DOHH2 (cell line): ENCODE results near the gene DGKE.

ENCODE experiments used
- H3F3A ChIP-seq: fragments of 200-600 bp; sonication (generic), shearing (Covaris generic); 2 replicates; pipeline ENCODE4 v1.6.0; 2016; ENCODE audit warnings: antibody characterized with exemption, mild to moderate bottlenecking; ENCODE audit not compliant: control insufficient read depth, insufficient read depth
- H3K27ac ChIP-seq: fragments of 200-600 bp; sonication (generic); 2 replicates; pipeline ENCODE4 v1.5.1; 2014; ENCODE audit warnings: low read depth, mild to moderate bottlenecking, low read length, moderate library complexity
- H3K27me3 ChIP-seq: fragments of 200-600 bp; sonication (generic); 2 replicates; pipeline ENCODE4 v1.6.1; 2014; ENCODE audit warnings: mild to moderate bottlenecking, low read length, mixed read lengths; ENCODE audit not compliant: control insufficient read depth
- H3K36me3 ChIP-seq: fragments of 200-600 bp; sonication (generic); 2 replicates; pipeline ENCODE4 v1.6.1; 2014; ENCODE audit warnings: mild to moderate bottlenecking, low read length, moderate library complexity, mixed read lengths; ENCODE audit not compliant: control insufficient read depth
- H3K4me1 ChIP-seq: fragments of 200-600 bp; sonication (generic); 2 replicates; pipeline ENCODE4 v1.6.1; 2014; ENCODE audit warnings: mild to moderate bottlenecking, low read length, mixed read lengths; ENCODE audit not compliant: control insufficient read depth
- H3K4me2 ChIP-seq: fragments of 200-600 bp; sonication (generic); 2 replicates; pipeline ENCODE4 v1.6.0; 2014; ENCODE audit warnings: mild to moderate bottlenecking, low read length, moderate library complexity
- H3K4me3 ChIP-seq: fragments of 200-600 bp; sonication (generic); 2 replicates; pipeline ENCODE4 v1.5.1; 2014; ENCODE audit warnings: mild to moderate bottlenecking, low read length, mixed read lengths
- H3K79me2 ChIP-seq: fragments of 200-600 bp; sonication (generic); 2 replicates; pipeline ENCODE4 v1.6.1; 2014; ENCODE audit warnings: mild to moderate bottlenecking, low read length, mixed read lengths; ENCODE audit not compliant: control insufficient read depth
- H3K9me2 ChIP-seq: fragments of 200-600 bp; sonication (generic); replicated peaks from 2 replicates; pipeline ENCODE4 v1.6.1; 2014; ENCODE audit warnings: mild to moderate bottlenecking, low read length, mixed read lengths; ENCODE audit not compliant: control insufficient read depth
- H3K9me3 ChIP-seq: fragments of 200-600 bp; sonication (generic); 2 replicates; pipeline ENCODE4 v1.6.1; 2014; ENCODE audit warnings: antibody characterized with exemption, low read length, mixed read lengths; ENCODE audit not compliant: control insufficient read depth, insufficient read depth
- H4K20me1 ChIP-seq: fragments of 200-600 bp; sonication (generic); 2 replicates; pipeline ENCODE4 v1.6.0; 2014; ENCODE audit warnings: low read depth, mild to moderate bottlenecking, antibody characterized with exemption, low read length, moderate library complexity; ENCODE audit not compliant: control insufficient read depth, insufficient read depth
- EZH2phosphoT487 ChIP-seq: fragments of 200-600 bp; sonication (generic); IDR thresholded peaks from 2 replicates; pipeline ENCODE4 v1.6.1; 2017; ENCODE audit warnings: borderline replicate concordance, mild to moderate bottlenecking, antibody characterized with exemption, low read length, moderate library complexity, mixed read lengths
- TF ChIP-seq, protein P1 (sequence below): fragments of 200-600 bp; sonication (generic); IDR thresholded peaks from one replicate; pipeline ENCODE4 v1.5.1; 2014; ENCODE audit warnings: antibody characterized with exemption, mild to moderate bottlenecking, low read depth, low read length; ENCODE audit not compliant: poor library complexity, severe bottlenecking

Gene DGKE

GRCh38 chr17:56801459-56802178 lies 32.3 kb upstream of the DGKE start:
- Histone ChIP-seq H3K9me3 (no peaks in the 10 kb centered on the region), H3K36me3 (no peaks in the 10 kb centered on the region), H3K27me3 (0 out of 2 replicates have a peak, but pooled peaks cover 2% of the 10 kb centered on the region), H4K20me1 (no peaks in the 10 kb centered on the region), H3K9me2 (no peaks in the 10 kb centered on the region), H3K79me2 (no peaks in the 10 kb centered on the region), H3K4me2 (no peak overlapping the region), H3K27ac (no peak overlapping the region), H3K4me1 (no peaks in the 10 kb centered on the region), H3K4me3 (no peak overlapping the region), H3F3A (no peaks in the 10 kb centered on the region)
- TF ChIP-seq, protein P1, sequence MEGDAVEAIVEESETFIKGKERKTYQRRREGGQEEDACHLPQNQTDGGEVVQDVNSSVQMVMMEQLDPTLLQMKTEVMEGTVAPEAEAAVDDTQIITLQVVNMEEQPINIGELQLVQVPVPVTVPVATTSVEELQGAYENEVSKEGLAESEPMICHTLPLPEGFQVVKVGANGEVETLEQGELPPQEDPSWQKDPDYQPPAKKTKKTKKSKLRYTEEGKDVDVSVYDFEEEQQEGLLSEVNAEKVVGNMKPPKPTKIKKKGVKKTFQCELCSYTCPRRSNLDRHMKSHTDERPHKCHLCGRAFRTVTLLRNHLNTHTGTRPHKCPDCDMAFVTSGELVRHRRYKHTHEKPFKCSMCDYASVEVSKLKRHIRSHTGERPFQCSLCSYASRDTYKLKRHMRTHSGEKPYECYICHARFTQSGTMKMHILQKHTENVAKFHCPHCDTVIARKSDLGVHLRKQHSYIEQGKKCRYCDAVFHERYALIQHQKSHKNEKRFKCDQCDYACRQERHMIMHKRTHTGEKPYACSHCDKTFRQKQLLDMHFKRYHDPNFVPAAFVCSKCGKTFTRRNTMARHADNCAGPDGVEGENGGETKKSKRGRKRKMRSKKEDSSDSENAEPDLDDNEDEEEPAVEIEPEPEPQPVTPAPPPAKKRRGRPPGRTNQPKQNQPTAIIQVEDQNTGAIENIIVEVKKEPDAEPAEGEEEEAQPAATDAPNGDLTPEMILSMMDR: no peak
- no peak for TF ChIP-seq EZH2phosphoT487

DNA sequence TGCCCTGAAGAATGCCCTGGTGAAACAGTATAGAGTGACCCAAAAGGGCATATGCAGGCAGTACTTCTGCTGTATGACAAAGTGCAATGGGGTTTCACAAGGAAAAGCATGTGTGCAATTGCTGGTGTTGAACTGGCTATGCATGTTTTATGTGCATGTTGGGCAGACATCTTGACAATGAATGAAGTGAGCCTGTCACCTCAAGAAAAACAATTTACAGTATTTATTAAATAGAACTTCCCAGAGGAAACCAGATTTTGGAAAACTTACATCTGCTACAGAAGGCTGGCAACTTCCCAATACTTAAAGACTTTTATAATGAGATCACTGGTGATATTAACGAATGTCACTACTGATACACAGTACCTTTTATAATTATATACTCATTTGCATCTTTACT lies 30.9 kb upstream of the DGKE start:
- TF ChIP-seq EZH2phosphoT487: no peak
- TF ChIP-seq, protein P1: no peak
- Histone ChIP-seq H3K9me3 (no peaks in the 10 kb centered on the region), H3K36me3 (no peaks in the 10 kb centered on the region), H3K4me1 (no peaks in the 10 kb centered on the region), H3F3A (no peaks in the 10 kb centered on the region), H4K20me1 (no peaks in the 10 kb centered on the region), H3K9me2 (no peaks in the 10 kb centered on the region), H3K27me3 (0 out of 2 replicates have a peak, but pooled peaks cover 2% of the 10 kb centered on the region), H3K27ac (no peak overlapping the region), H3K4me3 (no peak overlapping the region), H3K79me2 (no peaks in the 10 kb centered on the region), H3K4me2 (no peak overlapping the region)

- TF ChIP-seq, protein P1: no peak
- TF ChIP-seq EZH2phosphoT487: no peak
- no peak overlapping the region for H3K4me3 ChIP-seq
Observed at GRCh38 chr17:56804454-56804853, 29.5 kb upstream of the DGKE start.

More at GRCh38 chr17:56804454-56804853, 29.5 kb upstream of the DGKE start:
- no peaks in the 10 kb centered on the region for H3K9me3 ChIP-seq
- no peak overlapping the region for H3K4me2 ChIP-seq
- no peaks in the 10 kb centered on the region for H4K20me1 ChIP-seq
- no peak overlapping the region for H3K27ac ChIP-seq
- no peaks in the 10 kb centered on the region for H3K36me3 ChIP-seq
- no peaks in the 10 kb centered on the region for H3K79me2 ChIP-seq
- no peaks in the 10 kb centered on the region for H3K4me1 ChIP-seq
- H3F3A ChIP-seq: no peaks in the 10 kb centered on the region
- 0 out of 2 replicates have a peak, but pooled peaks cover 2% of the 10 kb centered on the region for H3K27me3 ChIP-seq
- H3K9me2 ChIP-seq: no peaks in the 10 kb centered on the region
